HCT116 (cell line): ENCODE results near the gene HGS. TPM values are rescaled to one million over a fixed set of nuclear protein-coding genes. Genes with fewer than 3 reads are reported as not detected.

ENCODE experiments used
- ATAC-seq: fragments of 200-7000 bp; cut with Tn5 transposase; 2 replicates; pipeline ENCODE4 v1.9.1; 2020; ENCODE audit warnings: mild to moderate bottlenecking, moderate library complexity
- BruUV-seq: library from RNA; stranded (reverse); fragments of 400-500 nt; replicated peaks from 2 replicates; lab custom pipeline; 2021; lab: Mats Ljungman, UMichigan
- CTCF ChIA-PET: fragments of 300-600 bp; sonication (Branson Sonifier 250); formaldehyde crosslinking; loops from one replicate; lab custom pipeline; 2021; ENCODE audit warnings: antibody characterized with exemption; lab: Charles Lee
- POLR2A ChIA-PET: fragments of 300-600, 350-600 bp; sonication (Branson Sonifier 250); formaldehyde crosslinking; loops from one replicate; lab custom pipeline; 2021; ENCODE audit warnings: antibody characterized with exemption; lab: Charles Lee
- RAD21 ChIA-PET, 2 experiments: fragments of 300-600 bp; sonication (Branson Sonifier 250); formaldehyde crosslinking; loops; one replicate each; lab custom pipeline; 2023; ENCODE audit warnings: low total read pairs in 2 of 2; ENCODE audit not compliant: uncharacterized antibody in 2 of 2, unreplicated experiment in 2 of 2, low non-redundant PET in 1 of 2; lab: Charles Lee
- DNase-seq: peaks from one replicate; pipeline ENCODE4 v3.0.0-alpha.2; 2010; ENCODE audit warnings: low read depth, low spot score
- H2AFZ ChIP-seq: fragments of 200-600 bp; shearing (Covaris generic), sonication (generic); 2 replicates; pipeline ENCODE4 v1.6.1; 2017; ENCODE audit warnings: low read depth, mixed run types, mixed read lengths, antibody characterized with exemption, low read length; ENCODE audit not compliant: poor library complexity, severe bottlenecking
- H3K27ac ChIP-seq: 2 replicates; pipeline ENCODE4 v1.5.1; 2012; ENCODE audit warnings: low read depth, low read length
- H3K27me3 ChIP-seq: fragments of 200-600 bp; sonication (generic); 2 replicates; pipeline ENCODE4 v1.6.1; 2016; ENCODE audit warnings: mixed run types, low read length, mixed read lengths; ENCODE audit not compliant: insufficient read depth
- H3K36me3 ChIP-seq, 2 experiments: fragments of 200-500 bp in 1 of 2; fragments of 200-600 bp in 1 of 2; sonication (Bioruptor generic) in 1 of 2; sonication (generic) in 1 of 2; 2 replicates each; pipeline versions ENCODE4 v1.5.1 to v1.6.1; 2014 to 2016; ENCODE audit warnings: low read length in 2 of 2, inconsistent platforms in 1 of 2, mixed read lengths in 1 of 2, mixed run types in 1 of 2; ENCODE audit not compliant: insufficient read depth in 2 of 2, control insufficient read depth in 1 of 2
- H3K4me1 ChIP-seq, 2 experiments: fragments of 200-600 bp in 1 of 2; sonication (generic) in 1 of 2; 2 replicates each; pipeline versions ENCODE4 v1.5.1 to v1.6.1; 2012 to 2017; ENCODE audit warnings: low read length in 2 of 2, inconsistent platforms in 1 of 2, mild to moderate bottlenecking in 1 of 2, mixed read lengths in 1 of 2, mixed run types in 1 of 2, moderate library complexity in 1 of 2; ENCODE audit not compliant: insufficient read depth in 2 of 2, control insufficient read depth in 1 of 2
- H3K4me2 ChIP-seq: fragments of 200-600 bp; sonication (generic); 2 replicates; pipeline ENCODE4 v1.6.1; 2017; ENCODE audit warnings: mixed run types, low read length, mixed read lengths
- H3K4me3 ChIP-seq, 2 experiments: fragments of 200-600 bp in 1 of 2; sonication (generic) in 1 of 2; replicated peaks in 1 of 2; 2 replicates each; pipeline ENCODE4 v1.5.1; 2011 to 2016; ENCODE audit warnings: low read length in 2 of 2, control low read depth in 1 of 2, low read depth in 1 of 2, mild to moderate bottlenecking in 1 of 2, mixed read lengths in 1 of 2, mixed run types in 1 of 2
- H3K79me2 ChIP-seq: fragments of 200-600 bp; sonication (generic); 2 replicates; pipeline ENCODE4 v1.6.1; 2017; ENCODE audit warnings: mild to moderate bottlenecking, mixed run types, low read length, moderate library complexity, mixed read lengths; ENCODE audit not compliant: insufficient read depth
- H3K9ac ChIP-seq: fragments of 200-600 bp; sonication (generic); 2 replicates; pipeline ENCODE4 v1.6.1; 2016; ENCODE audit warnings: low read length, mixed read lengths
- H3K9me2 ChIP-seq: fragments of 200-600 bp; sonication (generic), shearing (Covaris generic); 2 replicates; pipeline ENCODE4 v1.6.1; 2017; ENCODE audit warnings: mixed run types, mild to moderate bottlenecking, moderate library complexity; ENCODE audit not compliant: insufficient read depth
- H3K9me3 ChIP-seq, 2 experiments: fragments of 200-500 bp in 1 of 2; fragments of 200-600 bp in 1 of 2; sonication (Bioruptor generic) in 1 of 2; sonication (generic) in 1 of 2; 2 replicates each; pipeline ENCODE4 v1.6.1; 2014 to 2017; ENCODE audit warnings: low read length in 2 of 2, mixed read lengths in 2 of 2, inconsistent platforms in 1 of 2, low read depth in 1 of 2, mild to moderate bottlenecking in 1 of 2, mixed run types in 1 of 2, moderate library complexity in 1 of 2; ENCODE audit not compliant: control insufficient read depth in 1 of 2, insufficient read depth in 1 of 2
- H4K20me1 ChIP-seq: fragments of 200-600 bp; sonication (generic), shearing (Covaris generic); 2 replicates; pipeline ENCODE4 v1.6.1; 2017; ENCODE audit warnings: mixed run types, mild to moderate bottlenecking, moderate library complexity; ENCODE audit not compliant: insufficient read depth
- POLR2A ChIP-seq: IDR thresholded peaks from 2 replicates; pipeline ENCODE4 v1.7.0; 2011; ENCODE audit warnings: borderline replicate concordance; ENCODE audit not compliant: insufficient read depth, insufficient read length; ENCODE audit errors: extremely low read depth
- POLR2AphosphoS5 ChIP-seq: IDR thresholded peaks from 2 replicates; pipeline ENCODE4 v1.6.1; 2011; ENCODE audit warnings: mild to moderate bottlenecking, low read depth, low read length, moderate library complexity
- RAD21 ChIP-seq: IDR thresholded peaks from 2 replicates; pipeline ENCODE4 v1.6.1; 2012; ENCODE audit warnings: low read depth, mild to moderate bottlenecking
- ZFX ChIP-seq: fragments of 450-650 bp; IDR thresholded peaks from 2 replicates; pipeline ENCODE4 v1.6.1; 2017
- intact Hi-C: fragments of 100-400 bp; cut with micrococcal nuclease; formaldehyde crosslinking; loops from 2 replicates; pipeline ENCODE4 v1.10.0; 2022
- total RNA-seq: library from RNA; stranded (reverse); gene quantifications from one replicate; pipeline ENCODE4 v1.2.1, GENCODE V29; 2021; ENCODE audit not compliant: unreplicated experiment
- TF ChIP-seq, protein P1 (sequence below): IDR thresholded peaks from 2 replicates; pipeline ENCODE4 v1.6.1; 2012
- TF ChIP-seq, protein P2 (sequence below), 3 experiments: fragments of 200-600 bp in 1 of 3; sonication (generic) in 1 of 3; IDR thresholded peaks in 2 of 3; conservative IDR thresholded peaks in 1 of 3; 2 replicates each; pipeline ENCODE4 v1.5.1; 2012 to 2017; ENCODE audit warnings: low read depth in 2 of 3, low read length in 2 of 3, antibody characterized with exemption in 1 of 3, borderline replicate concordance in 1 of 3, control low read depth in 1 of 3, mild to moderate bottlenecking in 1 of 3, mixed read lengths in 1 of 3, mixed run types in 1 of 3, moderate library complexity in 1 of 3; ENCODE audit not compliant: insufficient read depth in 1 of 3

Gene HGS
- total RNA-seq, 1 experiment from 2014 or later, result 231 TPM

DNA sequence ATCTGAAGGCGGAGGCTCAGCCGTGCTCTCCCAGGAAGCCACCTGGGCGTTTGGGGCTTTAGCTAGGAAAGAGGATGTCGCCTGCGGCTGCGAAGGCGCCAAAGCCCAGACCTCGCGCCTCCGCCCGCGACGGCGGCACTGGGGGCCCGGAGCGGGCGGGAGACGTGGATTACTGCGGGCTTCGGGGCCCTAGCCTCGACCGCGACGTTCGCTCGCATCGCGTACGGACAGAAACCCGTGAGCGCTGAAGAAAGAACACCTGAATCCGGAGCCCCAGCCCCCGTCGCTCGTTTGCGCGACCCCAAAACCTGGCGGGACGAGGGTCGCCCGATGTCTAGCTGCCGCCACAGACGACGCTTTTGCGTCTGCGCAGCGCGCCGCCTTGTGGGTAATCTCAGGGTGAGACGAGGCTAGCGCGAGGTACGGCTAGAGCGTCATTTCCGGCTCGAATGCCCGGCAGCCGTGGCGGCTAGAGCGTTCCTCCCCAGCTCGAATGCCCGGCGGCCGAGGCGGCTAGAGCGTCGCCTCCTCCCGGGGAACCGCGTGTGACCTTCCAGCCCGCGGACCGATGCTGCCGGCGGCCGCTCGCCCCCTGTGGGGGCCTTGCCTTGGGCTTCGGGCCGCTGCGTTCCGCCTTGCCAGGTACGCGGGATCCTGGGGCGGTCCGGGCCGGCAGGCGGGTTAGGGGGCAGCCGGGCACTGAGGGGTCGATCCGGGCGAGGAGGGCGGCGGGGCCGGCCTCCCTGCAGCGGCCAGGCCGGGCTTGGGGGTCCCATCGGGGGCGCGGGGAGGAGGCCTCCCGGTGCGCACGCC lies 19.3 kb downstream of the HGS start, which contains the start of gene MRPL12 (continued):
- no peak for TF ChIP-seq RAD21
- TF ChIP-seq, protein P1, sequence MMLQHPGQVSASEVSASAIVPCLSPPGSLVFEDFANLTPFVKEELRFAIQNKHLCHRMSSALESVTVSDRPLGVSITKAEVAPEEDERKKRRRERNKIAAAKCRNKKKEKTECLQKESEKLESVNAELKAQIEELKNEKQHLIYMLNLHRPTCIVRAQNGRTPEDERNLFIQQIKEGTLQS, result no peak

DNA sequence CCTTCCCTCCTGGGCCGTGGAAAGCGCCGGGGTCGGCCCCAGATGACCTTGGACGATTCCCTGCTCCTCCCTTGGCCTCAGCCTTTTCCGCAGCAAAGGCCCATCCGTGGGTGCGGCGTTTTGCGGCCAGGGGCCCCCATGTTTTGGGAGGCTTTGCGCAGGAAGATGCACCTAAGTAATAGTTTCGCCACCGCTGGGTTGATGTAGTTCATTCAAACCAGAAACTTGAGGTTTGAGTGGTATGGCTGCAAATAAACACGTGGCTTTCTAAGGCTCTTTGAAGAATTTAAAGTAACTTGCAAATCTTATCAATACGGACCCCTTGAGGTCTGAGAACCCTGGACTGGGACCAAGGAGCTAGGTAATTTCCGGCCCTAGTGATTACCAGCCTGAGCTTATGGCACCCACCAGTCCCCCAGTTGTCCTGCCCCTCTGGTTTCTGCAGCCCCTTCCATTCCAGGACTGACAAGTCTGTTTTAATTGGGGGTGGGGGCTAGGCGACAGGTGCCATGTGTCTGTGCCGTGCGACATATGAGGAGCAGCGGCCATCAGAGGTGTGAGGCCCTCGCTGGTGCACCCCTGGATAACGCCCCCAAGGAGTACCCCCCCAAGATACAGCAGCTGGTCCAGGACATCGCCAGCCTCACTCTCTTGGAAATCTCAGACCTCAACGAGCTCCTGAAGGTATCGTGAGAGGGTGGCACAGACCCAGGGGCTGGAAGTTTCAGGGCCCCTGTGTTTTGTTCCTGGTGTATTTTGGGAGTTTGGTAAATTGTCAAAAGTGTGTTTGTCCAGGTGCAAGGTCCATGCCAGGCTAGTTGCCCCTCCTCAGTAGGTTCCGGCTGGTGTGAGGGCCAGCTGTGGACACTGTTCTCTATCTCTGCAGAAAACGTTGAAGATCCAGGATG lies 20.2 kb downstream of the HGS start:
- Histone ChIP-seq H3K27ac (peak overlapping the region; percentile 98), H3K27me3 (no peaks in the 10 kb centered on the region), H3K36me3 (peaks cover 23 to 56% of the 10 kb centered on the region in 2 experiments; a peak in 3 of 4 replicates), H3K4me1 (peaks cover 13 to 34% of the 10 kb centered on the region in 2 experiments), H3K9ac (peak overlapping the region; percentile 95), H3K9me3 (no peaks in the 10 kb centered on the region), H3K4me2 (peak overlapping the region; percentile 89), H2AFZ (no peak overlapping the region), H3K9me2 (no peaks in the 10 kb centered on the region), H3K4me3 (peak overlapping the region; percentile 68)
- TSS peak; percentile 52 for BruUV-seq
- intact Hi-C loops, result loop anchor here (2.0 kb wide), 1 partner anchor 21 kb away; the partner anchor contains the start of gene ARL16
- CTCF ChIA-PET, result no interaction called here
- DNase-seq (no peak), ATAC-seq (no peak; the same call in 1 of the 2 replicates)
- RAD21 ChIA-PET, result interaction anchor here in 1 of 2 experiments (0.8 kb wide), 1 partner anchor 23 kb away, joined by 3 read pairs; no protein-coding TSS in a partner anchor
- POLR2A ChIA-PET, result interaction anchor here (1.0 to 3.5 kb wide), 3 partner anchors 7 to 21 kb away, joined by 3 to 33 read pairs (median 5); partner anchors contain the start of genes ARL16, HGS and SLC25A10
- TF ChIP-seq ZFX, result peak; percentile 71
- TF ChIP-seq, protein P2, sequence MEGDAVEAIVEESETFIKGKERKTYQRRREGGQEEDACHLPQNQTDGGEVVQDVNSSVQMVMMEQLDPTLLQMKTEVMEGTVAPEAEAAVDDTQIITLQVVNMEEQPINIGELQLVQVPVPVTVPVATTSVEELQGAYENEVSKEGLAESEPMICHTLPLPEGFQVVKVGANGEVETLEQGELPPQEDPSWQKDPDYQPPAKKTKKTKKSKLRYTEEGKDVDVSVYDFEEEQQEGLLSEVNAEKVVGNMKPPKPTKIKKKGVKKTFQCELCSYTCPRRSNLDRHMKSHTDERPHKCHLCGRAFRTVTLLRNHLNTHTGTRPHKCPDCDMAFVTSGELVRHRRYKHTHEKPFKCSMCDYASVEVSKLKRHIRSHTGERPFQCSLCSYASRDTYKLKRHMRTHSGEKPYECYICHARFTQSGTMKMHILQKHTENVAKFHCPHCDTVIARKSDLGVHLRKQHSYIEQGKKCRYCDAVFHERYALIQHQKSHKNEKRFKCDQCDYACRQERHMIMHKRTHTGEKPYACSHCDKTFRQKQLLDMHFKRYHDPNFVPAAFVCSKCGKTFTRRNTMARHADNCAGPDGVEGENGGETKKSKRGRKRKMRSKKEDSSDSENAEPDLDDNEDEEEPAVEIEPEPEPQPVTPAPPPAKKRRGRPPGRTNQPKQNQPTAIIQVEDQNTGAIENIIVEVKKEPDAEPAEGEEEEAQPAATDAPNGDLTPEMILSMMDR (IDR thresholded peaks at IDR 0.05 in 2 of 3, conservative IDR thresholded peaks at IDR 0.05 in 1 of 3; ENCODE audit: borderline replicate concordance in 1 of 3, insufficient read depth in 1 of 3, low read depth in 2 of 3, low read length in 2 of 3), result no peak
- no peak for TF ChIP-seq POLR2A
- TF ChIP-seq POLR2AphosphoS5, result peak; percentile 17; the same call in 1 of the 2 replicates
- TF ChIP-seq, all 23 proteins: peak for 2
- no peaks in the 10 kb centered on the region; the same call in 1 of the 2 replicates for H4K20me1 ChIP-seq
- H3K79me2 ChIP-seq, result peaks cover 83% of the 10 kb centered on the region
